Measurements from ENCODE around the gene NSRP1.
"Not testable (repeated sequence)": the region's sequence is repeated elsewhere in the genome, so short reads cannot be mapped to it uniquely, and the experiment has no call there.

The NSRP1 gene

GRCh38 chr17:30186761-30187160 lies 70.1 kb downstream of the NSRP1 start:
- DNase-seq (ENCODE audit: low read depth in 2 of 2), result no peak

- DNase-seq (ENCODE audit: low read depth in 2 of 2), result no peak
Measured at GRCh38 chr17:30187573-30187972, 71.0 kb downstream of the NSRP1 start.

- DNase-seq (ENCODE audit: low read depth in 2 of 2), result no peak
Measured at GRCh38 chr17:30188211-30188939, 71.8 kb downstream of the NSRP1 start.

- DNase-seq (ENCODE audit: low read depth in 2 of 2), result no peak
Measured at GRCh38 chr17:30191072-30191471, 74.5 kb downstream of the NSRP1 start.

- DNase-seq (ENCODE audit: low read depth in 2 of 2), result no peak
Measured at GRCh38 chr17:30196504-30196903, 79.9 kb downstream of the NSRP1 start.

GRCh38 chr17:30197416-30197815 lies 80.8 kb downstream of the NSRP1 start:
- DNase-seq (ENCODE audit: low read depth in 2 of 2), result no peak

GRCh38 chr17:30199600-30199999 lies 83.0 kb downstream of the NSRP1 start:
- no peak for DNase-seq (ENCODE audit: low read depth in 2 of 2)

GRCh38 chr17:30200106-30200505 lies 83.5 kb downstream of the NSRP1 start:
- DNase-seq (ENCODE audit: low read depth in 2 of 2), result no peak

GRCh38 chr17:30200656-30201055 lies 84.0 kb downstream of the NSRP1 start:
- not testable (repeated sequence) for DNase-seq (ENCODE audit: low read depth in 2 of 2)

GRCh38 chr17:30203471-30203981 lies 86.9 kb downstream of the NSRP1 start:
- DNase-seq (ENCODE audit: low read depth in 2 of 2), result no peak

- DNase-seq (ENCODE audit: low read depth in 2 of 2), result no peak
Measured at GRCh38 chr17:30207655-30208054, 91.0 kb downstream of the NSRP1 start.

- DNase-seq (ENCODE audit: low read depth in 2 of 2), result no peak
Measured at GRCh38 chr17:30208214-30208613, 91.6 kb downstream of the NSRP1 start.

GRCh38 chr17:30209930-30210329 lies 93.3 kb downstream of the NSRP1 start:
- DNase-seq (ENCODE audit: low read depth in 2 of 2), result no peak

GRCh38 chr17:30210366-30210765 lies 93.8 kb downstream of the NSRP1 start:
- no peak for DNase-seq (ENCODE audit: low read depth in 2 of 2)

GRCh38 chr17:30210901-30211300 lies 94.3 kb downstream of the NSRP1 start:
- no peak for DNase-seq (ENCODE audit: low read depth in 2 of 2)

GRCh38 chr17:30211371-30211770 lies 94.8 kb downstream of the NSRP1 start:
- no peak for DNase-seq (ENCODE audit: low read depth in 2 of 2)

- DNase-seq (ENCODE audit: low read depth in 2 of 2), result no peak
Measured at GRCh38 chr17:30212750-30213149, 96.1 kb downstream of the NSRP1 start.

- no peak for DNase-seq (ENCODE audit: low read depth in 2 of 2)
Measured at GRCh38 chr17:30217054-30217453, 100.4 kb downstream of the NSRP1 start.

GRCh38 chr17:30217746-30218245 lies 101.2 kb downstream of the NSRP1 start:
- DNase-seq (ENCODE audit: low read depth in 2 of 2), result no peak

GRCh38 chr17:30218799-30219198 lies 102.2 kb downstream of the NSRP1 start:
- DNase-seq (ENCODE audit: low read depth in 2 of 2), result no peak

GRCh38 chr17:30219315-30219714 lies 102.7 kb downstream of the NSRP1 start:
- no peak for DNase-seq (ENCODE audit: low read depth in 2 of 2)

- no peak for DNase-seq (ENCODE audit: low read depth in 2 of 2)
Measured at GRCh38 chr17:30219833-30220232, 103.2 kb downstream of the NSRP1 start.

GRCh38 chr17:30220414-30220813 lies 103.8 kb downstream of the NSRP1 start:
- no peak for DNase-seq (ENCODE audit: low read depth in 2 of 2)

- no peak for DNase-seq (ENCODE audit: low read depth in 2 of 2)
Measured at GRCh38 chr17:30221346-30221745, 104.7 kb downstream of the NSRP1 start.
